ENCODE measurements around the gene KLK12. TPM values are rescaled to one million over a fixed set of nuclear protein-coding genes. Genes with fewer than 3 reads are reported as not detected.

KLK12 gene
- total RNA-seq, 1 experiment from 2014 or later: not detected

DNA sequence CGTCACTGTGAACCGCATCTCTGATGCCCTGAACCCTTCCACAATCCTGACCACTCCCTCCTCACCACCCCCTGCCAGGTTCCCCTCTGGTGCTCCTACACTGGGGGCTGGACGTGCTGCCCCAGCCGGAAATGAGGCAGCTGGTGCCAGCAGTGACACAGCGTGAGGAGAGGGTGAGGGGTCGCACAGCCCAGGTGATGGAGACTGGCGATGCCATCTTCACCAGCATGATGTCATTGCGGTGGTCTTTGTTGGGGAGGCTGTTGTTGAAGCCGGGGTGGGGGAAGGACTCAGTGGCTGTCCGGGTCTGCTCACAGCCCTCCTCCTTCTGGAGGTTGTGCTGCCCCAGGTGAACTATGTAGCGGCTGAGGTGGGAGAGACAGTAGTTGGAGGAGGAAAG is 10.9 kb downstream of the KLK12 start:
- in situ Hi-C loops (cut with HindIII; ENCODE audit: low pct_unique_long_range_greater_than_20kb, low sequenced_read_pairs): no loop called here
- DNase-seq (ENCODE audit: low read depth, low spot score): no peak

DNA sequence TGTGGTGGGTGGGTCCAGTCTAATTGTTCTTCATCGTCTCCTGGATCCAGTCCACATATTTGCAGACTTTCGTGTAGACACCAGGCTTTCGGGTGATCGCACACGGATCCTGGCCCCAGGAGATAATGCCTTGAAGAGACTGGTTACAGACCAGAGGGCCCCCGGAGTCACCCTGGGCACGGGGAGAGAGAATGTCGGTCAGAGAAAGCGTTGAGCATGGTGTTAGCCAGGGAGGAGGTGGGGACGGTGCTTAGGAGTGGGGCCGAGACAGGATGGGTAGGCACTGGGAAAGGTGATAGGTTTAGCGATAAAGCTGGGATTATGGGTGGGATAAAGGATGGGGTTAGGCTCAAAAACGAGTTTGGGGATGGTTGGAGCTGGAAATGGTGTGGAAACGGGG is 12.3 kb downstream of the KLK12 start:
- in situ Hi-C loops (cut with HindIII; ENCODE audit: low pct_unique_long_range_greater_than_20kb, low sequenced_read_pairs): no loop called here
- no peak for DNase-seq (ENCODE audit: low read depth, low spot score)

DNA sequence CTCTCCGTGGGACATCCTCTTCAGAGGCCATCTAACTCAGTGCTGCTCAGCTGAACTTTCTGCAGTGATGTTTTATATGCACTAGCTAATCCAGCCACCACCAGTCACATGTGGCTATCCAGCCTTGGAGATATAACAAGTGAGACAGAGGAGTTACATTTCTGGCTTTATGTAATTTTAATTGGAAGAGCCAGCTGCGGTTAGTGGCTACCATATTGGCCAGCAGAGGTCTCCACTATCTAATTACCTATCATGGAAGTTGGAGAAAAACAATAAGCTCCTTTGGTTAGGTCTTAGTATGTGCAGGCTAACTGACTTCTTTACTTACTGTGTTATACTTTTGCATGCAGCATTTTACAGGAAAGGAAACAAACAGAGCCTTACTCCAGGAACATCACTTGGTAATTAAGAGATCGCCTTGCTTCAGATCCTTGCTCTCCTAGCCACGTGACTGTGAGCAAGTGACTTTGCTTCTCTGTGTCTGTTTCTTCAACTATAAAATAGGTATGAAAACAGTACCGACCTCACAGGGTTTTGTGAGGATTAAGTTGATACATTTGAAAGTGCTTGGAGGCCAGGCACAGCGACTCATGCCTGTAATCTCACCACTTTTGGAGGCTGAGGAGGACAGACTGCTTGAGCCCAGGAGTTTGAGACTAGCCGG is 13.7 kb downstream of the KLK12 start:
- in situ Hi-C loops (cut with HindIII; ENCODE audit: low pct_unique_long_range_greater_than_20kb, low sequenced_read_pairs): no loop called here
- peak; percentile 76 for DNase-seq (ENCODE audit: low read depth, low spot score)

DNA sequence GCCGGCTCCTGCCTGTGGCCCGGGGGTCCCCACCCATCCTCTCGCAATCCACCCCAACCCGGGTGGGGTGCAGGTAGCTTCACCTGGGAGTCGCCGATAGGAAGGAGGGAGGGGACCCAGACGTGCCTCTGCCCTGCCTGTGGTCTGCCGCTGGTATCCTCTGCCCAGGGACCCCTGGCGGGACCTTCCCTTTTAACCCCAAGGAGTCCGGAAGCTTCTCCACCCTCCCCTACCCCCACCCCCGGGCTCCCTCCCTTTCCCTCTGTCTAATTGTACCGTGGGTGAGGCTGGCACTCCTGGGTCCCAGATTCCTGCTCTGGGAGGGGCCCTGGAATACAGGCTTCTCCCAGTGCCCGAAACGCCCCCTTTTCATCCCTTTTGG is 15.3 kb downstream of the KLK12 start, which contains the start of gene KLK10:
Gene KLK10 (minus strand): TSS at position 166 of the 382 bp plus-strand sequence. CDS start 579 bp downstream, outside the sequence.
- in situ Hi-C loops (cut with HindIII; ENCODE audit: low pct_unique_long_range_greater_than_20kb, low sequenced_read_pairs): no loop called here
- no peak for DNase-seq (ENCODE audit: low read depth, low spot score)

DNA sequence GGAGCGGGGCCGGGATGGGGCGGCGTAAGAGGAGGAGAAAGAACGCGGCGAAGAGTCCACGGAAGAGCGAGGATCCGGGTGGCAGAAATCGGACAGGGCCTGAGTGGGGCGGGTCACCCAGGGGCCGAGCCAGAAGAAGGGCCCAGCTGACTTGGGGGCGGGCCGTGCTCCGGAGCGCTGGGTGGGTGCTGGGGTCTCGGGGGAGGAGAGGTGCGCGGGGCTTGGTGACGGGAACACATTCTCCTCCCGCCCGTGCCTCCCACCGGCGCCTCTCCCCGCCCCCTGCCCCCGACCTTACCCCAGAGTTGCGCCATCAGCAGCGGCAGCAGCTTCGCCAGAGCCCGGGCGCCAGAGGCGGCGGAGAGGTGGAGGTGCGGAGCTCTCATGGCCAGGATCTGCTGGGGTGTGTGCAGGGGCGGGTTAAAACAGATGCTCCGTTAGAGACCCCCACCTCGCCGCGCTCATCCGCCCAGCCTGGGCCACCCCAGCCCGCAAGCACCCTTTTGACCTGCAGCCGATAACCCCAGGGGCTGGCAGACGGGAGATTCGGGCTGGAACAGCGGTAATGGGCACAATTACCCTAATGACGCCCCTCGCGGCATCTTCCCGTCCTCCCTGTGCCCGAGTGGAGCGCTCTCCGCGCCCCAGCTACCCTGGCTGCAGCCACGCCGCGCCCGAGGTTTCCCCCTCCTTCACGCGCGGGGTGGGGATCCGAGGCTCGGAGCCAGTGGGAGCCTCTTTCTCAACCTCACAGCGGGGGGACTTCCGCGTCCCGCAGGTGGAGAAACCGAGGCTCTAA is 15.9 kb downstream of the KLK12 start:
- no peak for DNase-seq (ENCODE audit: low read depth, low spot score)

DNA sequence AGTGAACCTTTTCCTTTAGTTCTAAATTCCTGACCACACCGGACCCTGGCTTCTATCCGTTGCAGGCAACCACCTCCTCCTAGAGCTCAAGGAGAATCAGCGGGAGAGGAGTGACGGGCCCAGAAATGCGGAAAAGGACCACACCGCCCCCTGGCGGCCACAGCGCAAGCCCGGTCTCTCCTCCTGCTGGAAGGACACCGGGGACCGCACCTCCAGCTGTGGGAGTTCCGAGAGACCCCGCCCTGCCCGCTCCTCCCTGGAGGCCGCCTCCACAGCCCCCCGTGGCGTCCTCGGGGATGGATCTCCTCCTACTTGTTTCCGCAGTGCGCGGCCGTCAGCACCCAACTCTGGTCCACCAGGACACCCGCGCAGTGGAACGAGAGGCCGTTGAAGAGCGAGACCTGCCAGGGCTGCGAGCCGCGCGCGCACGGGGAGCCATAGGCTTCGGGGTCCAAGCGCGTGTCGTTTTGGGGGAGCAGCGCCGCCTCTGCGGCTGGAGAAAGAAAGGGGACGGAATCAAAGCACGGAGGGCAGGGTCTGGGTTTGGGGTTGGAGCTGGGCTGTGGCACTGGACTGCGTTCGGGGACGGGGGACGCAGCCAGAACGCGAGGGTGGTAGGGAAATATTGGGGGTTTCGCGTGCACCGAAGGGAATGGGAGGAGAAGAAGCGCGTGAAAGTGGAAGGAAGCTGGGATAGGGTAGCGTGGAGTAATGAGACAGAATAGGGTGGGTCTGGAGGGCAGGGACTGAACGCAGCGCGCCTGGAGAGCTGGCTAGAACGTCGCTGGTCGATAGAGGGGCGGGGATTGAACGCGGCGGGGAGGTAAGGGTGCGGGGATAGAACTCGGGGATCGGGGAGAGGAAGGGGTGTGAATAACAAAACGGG is 17.8 kb downstream of the KLK12 start:
- in situ Hi-C loops (cut with HindIII; ENCODE audit: low pct_unique_long_range_greater_than_20kb, low sequenced_read_pairs): no loop called here
- peak; percentile 65 for DNase-seq (ENCODE audit: low read depth, low spot score)

More for the DNA sequence above, 15.9 kb downstream of the KLK12 start:
- in situ Hi-C loops (cut with HindIII; ENCODE audit: low pct_unique_long_range_greater_than_20kb, low sequenced_read_pairs): no loop called here

DNA sequence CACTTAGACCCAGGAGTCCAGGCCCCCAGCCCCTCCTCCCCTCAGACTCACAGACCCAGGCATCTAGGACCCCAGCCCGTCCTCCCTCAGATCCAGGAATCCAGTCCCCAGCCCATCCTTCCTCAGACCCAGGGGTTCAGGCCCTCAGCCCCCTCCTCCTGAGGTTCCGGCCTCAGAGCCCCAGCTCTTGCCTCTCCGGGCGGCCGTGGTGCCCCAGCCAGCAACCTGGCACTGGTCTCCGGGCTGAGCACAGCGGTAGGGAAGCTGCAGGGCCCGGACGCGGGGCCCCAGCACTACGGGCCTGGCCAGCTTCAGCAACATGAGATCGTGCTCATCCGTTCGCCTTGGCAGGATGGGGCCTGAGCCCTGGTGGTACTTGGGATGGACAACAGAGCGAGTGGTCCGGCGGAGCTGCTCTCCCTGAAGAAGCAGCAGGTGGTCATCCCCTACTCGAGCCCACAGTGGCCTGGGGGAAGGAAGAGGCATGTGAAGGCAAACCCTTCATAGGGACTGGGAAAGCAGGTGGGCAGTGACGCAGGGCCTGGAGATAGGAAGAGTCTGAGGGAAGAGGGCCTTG is 19.0 kb downstream of the KLK12 start:
- in situ Hi-C loops (cut with HindIII; ENCODE audit: low pct_unique_long_range_greater_than_20kb, low sequenced_read_pairs): no loop called here
- DNase-seq (ENCODE audit: low read depth, low spot score): no peak

DNA sequence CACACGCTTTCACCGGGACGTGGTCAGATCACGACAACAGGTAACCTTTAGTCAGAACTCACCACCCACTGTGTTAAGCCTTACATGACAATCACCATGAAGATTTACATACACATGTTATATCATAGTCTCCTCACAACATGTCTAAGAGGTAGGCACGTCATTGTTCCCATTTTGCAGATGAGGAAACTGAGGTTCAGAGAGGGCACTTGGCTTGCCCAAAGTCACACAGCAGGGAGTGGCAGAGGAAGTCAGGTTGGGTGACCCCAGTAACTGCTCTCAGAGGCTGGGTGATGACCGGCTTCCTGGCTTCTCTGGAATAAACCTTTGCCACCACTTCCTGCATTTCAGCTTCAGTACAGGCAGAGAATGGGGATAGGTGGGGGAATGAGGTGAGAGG is 20.6 kb downstream of the KLK12 start:
- no peak for DNase-seq (ENCODE audit: low read depth, low spot score)
- in situ Hi-C loops (cut with HindIII; ENCODE audit: low pct_unique_long_range_greater_than_20kb, low sequenced_read_pairs): no loop called here

DNA sequence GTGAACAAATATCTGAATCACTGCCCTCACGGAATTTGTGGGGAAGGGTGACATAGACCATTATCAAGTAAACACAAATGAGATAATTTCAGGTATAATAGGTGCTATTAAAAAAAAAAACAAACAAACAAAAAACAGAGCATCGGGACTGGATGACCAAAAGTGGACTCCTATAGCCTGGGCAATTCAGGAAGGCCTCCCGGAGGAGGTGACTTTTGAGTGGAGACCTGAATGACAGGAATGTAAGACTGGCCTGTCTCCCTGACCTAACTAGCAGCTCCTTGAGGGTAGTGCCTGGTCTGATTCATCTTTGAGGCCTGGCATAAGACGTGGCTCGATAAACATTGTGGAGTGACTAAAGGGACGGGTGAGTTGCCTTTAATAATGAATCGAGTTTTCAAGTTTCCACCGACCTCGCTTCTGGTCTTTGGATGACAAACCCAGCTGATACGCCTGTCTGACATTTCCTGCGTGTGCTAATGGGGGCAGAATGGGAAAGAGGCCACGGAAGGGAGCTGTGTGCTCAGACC is 22.1 kb downstream of the KLK12 start:
- in situ Hi-C loops (cut with HindIII; ENCODE audit: low pct_unique_long_range_greater_than_20kb, low sequenced_read_pairs): no loop called here
- no peak for DNase-seq (ENCODE audit: low read depth, low spot score)

DNA sequence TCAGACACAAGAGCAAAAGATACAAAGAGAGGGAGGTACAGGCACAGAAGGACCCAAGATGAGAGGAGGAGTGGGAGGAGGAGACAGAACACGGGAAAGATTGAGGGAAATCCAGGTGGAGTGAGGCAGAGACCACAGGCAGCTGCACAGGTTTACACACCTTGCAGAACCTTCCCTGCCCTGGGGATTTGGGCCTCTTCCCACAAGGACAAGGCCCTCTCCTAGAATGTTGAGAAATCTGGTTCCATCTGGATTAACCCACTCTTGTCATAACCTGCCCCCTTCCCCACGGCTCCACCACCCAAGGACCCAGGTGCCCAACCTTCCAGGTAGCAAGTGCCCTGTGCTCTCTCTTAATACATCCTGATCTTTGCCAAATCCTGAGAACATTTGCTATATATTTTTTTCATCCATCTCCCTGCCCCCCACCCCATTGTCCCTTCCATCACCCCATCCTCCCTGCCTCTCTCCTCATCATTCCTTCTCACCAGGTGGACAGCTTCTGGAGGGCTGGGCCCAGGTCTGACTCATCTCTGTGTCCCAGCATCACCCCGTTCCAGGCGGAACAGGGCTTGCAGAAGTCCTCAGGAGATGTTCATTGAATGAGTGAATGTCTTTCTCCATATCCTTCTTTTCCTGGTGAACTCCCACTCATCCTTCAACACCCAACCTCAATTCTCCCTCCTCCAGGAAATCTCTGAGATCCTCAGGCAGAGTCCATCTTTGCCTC is 24.6 kb downstream of the KLK12 start:
- no peak for DNase-seq (ENCODE audit: low read depth, low spot score)

DNA sequence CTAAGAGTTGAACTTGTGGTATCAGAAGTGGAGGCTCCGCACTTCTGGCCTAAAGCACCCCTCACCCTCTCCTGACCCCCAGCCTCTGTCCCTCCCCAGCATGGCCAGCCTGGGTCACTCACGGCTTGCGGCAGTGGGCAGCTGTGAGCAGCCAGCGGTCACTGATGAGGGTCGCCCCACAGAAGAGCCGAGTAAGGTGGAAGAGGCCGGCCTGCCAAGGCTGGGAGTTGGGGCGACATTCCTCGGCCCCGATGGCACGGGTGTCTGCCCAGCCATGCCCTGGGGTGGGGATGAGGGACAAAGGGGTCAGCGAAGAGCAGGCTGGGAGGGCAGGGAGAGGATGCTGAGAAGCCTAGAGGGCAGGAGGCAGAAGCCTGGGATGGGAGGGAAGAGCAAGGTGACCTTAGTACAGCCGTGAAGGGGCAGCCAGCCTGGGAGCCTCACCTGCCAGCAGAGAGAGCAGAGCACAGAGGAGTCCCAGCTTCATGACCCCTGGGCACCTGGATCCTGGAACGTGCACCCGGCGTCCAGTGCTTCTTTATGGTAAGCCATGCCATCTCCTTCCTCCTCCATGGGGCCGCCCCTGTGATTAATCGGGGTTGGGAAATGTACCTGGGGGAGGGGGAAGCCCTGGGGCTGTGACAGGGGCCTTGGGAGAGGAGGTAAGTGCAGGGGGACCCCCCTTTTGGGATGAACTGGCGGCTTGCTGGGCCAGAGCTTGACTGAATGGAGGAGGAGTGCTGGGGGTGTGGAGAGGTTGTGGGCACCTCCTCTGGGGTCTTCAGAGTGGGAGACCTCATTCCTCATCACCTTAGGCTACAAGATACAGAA is 25.5 kb downstream of the KLK12 start:
- in situ Hi-C loops (cut with HindIII; ENCODE audit: low pct_unique_long_range_greater_than_20kb, low sequenced_read_pairs): no loop called here
- DNase-seq (ENCODE audit: low read depth, low spot score): no peak

More for the DNA sequence above, 24.6 kb downstream of the KLK12 start:
- in situ Hi-C loops (cut with HindIII; ENCODE audit: low pct_unique_long_range_greater_than_20kb, low sequenced_read_pairs): no loop called here

DNA sequence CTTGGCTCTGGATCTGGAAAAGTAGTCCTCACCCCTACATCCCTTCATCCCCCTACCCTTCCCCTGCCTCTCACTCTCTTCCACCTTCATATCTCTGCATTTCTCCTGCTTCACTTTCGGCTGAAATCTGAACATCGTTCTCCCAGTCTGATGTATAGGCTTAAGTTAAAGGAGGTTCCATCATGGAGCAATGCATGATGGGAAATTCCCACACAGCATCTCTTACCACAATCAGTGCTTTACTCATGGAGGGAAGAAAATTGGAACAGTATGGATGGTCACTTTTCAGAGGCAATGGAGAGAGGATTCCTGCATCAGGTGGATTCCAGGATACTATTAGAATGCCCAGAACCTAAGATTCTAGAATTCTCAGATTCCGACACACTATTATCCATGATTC is 27.3 kb downstream of the KLK12 start:
- in situ Hi-C loops (cut with HindIII; ENCODE audit: low pct_unique_long_range_greater_than_20kb, low sequenced_read_pairs): no loop called here
- DNase-seq (ENCODE audit: low read depth, low spot score): no peak

DNA sequence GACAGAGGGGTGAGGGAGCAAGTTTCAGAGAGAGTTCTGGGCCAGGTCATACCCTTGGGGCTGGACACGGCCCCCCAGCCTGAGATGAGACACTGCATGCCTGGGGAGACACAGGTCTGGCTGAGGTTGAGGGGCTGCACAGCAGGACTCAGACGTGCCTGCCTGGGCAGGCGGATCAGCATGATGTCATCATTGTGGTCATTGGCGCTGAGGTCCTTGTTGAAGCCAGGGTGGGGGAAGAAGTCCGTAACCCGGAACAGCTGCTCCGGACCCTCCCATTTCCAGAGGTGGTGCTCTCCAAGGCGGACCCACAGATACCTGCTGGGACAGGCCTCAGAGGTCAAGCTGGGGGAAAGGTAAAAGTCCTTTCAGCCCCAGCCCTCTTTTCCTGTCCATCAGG is 28.4 kb downstream of the KLK12 start:
- no peak for DNase-seq (ENCODE audit: low read depth, low spot score)
- in situ Hi-C loops (cut with HindIII; ENCODE audit: low pct_unique_long_range_greater_than_20kb, low sequenced_read_pairs): no loop called here

DNA sequence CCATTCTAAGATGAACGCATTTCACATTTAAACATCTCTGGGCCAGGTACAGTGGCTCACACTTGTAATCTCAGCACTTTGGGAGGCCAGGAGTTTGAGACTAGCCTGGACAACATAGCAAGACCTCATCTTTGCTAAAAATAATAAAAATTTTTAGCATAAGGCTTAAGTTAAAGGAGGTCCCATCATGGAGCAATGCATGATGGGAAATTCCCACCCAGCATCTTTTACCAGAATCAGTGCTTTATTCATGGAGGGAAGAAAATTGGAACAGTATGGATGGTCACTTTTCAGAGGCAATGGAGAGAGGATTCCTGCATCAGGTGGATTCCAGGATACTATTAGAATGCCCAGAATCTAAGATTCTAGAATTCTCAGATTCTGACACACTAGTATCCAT is 29.6 kb downstream of the KLK12 start:
- in situ Hi-C loops (cut with HindIII; ENCODE audit: low pct_unique_long_range_greater_than_20kb, low sequenced_read_pairs): no loop called here
- DNase-seq (ENCODE audit: low read depth, low spot score): no peak

DNA sequence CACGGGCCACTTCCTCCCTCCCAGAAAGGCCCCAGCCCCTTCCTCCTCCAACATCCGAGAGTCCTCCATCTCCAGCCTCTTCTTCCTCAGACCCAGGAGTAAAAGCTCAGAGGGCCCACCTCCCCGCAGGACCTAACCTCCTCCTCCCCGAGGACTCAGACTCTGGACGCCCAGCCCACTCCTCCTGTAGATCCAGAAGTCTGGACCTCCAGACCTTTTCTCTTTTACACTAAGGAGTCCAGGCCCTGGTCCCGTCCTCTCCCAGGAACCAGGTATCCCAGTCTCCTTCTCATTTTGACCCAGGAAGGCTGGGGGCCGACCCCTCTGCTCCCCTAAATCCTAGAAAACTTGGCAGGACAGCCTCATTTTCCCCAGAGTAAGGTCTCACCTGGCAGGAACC is 31.5 kb downstream of the KLK12 start:
- no peak for DNase-seq (ENCODE audit: low read depth, low spot score)

DNA sequence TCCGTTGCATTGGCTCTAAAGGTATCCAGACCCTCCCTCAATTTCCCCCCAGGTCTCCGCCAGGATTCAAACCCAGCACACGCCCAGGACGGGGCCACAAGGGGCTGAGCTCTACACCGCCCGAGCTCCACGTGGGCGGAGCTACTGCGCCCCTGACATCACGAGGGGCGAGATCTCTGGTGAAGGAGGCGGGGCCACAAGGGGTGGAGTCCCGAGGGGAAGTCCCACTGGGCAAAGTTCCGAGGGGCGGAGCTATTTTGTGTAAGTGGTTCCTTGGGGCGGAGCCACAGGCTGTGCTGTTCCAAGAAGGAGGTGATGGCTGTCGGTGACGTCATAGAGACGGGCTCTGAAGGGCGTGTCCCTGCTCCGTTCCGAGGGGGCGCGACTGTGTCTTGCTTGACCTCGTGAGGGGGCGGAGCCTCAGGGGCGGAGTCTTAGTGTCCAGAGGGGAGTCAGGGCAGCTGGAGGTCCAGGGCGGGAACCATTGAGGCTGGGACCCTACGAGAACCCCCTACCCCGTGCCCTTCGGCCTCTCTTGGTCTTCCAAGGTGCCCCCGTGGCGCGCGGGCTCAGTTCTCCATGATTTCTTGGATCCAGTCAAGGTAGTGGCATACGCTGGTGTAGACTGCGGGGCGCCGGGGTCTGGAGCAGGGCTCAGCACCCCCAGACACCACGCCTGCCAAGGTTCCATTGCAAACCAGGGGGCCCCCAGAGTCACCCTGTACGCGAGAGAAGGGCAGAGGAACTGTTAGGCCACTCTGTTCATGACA is 32.1 kb downstream of the KLK12 start:
- peak; percentile 82 for DNase-seq (ENCODE audit: low read depth, low spot score)

More for the DNA sequence above, 31.5 kb downstream of the KLK12 start:
- in situ Hi-C loops (cut with HindIII; ENCODE audit: low pct_unique_long_range_greater_than_20kb, low sequenced_read_pairs): no loop called here

More for the DNA sequence above, 32.1 kb downstream of the KLK12 start:
- in situ Hi-C loops (cut with HindIII; ENCODE audit: low pct_unique_long_range_greater_than_20kb, low sequenced_read_pairs): no loop called here

All from SK-MEL-5 (cell line).